Thyroid gland (tissue), 4 donors: ENCODE results near the gene TIGD4. TPM values are rescaled to one million over a fixed set of nuclear protein-coding genes. Genes with fewer than 3 reads are reported as not detected.

Experiments used
- DNase-seq, 2 donors: peaks; one replicate each; pipeline ENCODE4 v3.0.0-alpha.2; 2019
- H3K27ac ChIP-seq, 3 donors: fragments of 200-600 bp; sonication (generic); 1 replicate in 2 of 3; 2 replicates in 1 of 3; pipeline ENCODE4 v1.5.1; 2016 to 2019; ENCODE audit warnings: mild to moderate bottlenecking in 1 of 3, moderate library complexity in 1 of 3
- H3K27me3 ChIP-seq: fragments of 200-600 bp; sonication (generic); one replicate; pipeline ENCODE4 v1.5.1; 2019
- H3K36me3 ChIP-seq, 2 donors: fragments of 200-600 bp; sonication (generic); one replicate each; pipeline ENCODE4 v1.5.1; 2016 to 2019
- H3K4me1 ChIP-seq, 2 donors: fragments of 200-600 bp; sonication (generic); one replicate each; pipeline ENCODE4 v1.5.1; 2017 to 2019
- H3K4me3 ChIP-seq, 3 donors: fragments of 200-600 bp; sonication (generic); replicated peaks in 1 of 3; 1 replicate in 2 of 3; 2 replicates in 1 of 3; pipeline ENCODE4 v1.5.1; 2016; ENCODE audit warnings: mild to moderate bottlenecking in 1 of 3
- H3K9me3 ChIP-seq: fragments of 200-600 bp; sonication (generic); one replicate; pipeline ENCODE4 v1.5.1; 2017
- POLR2A ChIP-seq, 2 donors: fragments of 450-650 bp; IDR thresholded peaks; one replicate each; pipeline ENCODE4 v1.6.1; 2017; ENCODE audit warnings: antibody characterized with exemption in 2 of 2, mild to moderate bottlenecking in 2 of 2, moderate library complexity in 1 of 2
- WGBS, 2 donors: methylation state at CpG; one replicate each; pipeline ENCODE4 v1.1.5; 2017; 5-methylcytosine and 5-hydroxymethylcytosine counted together
- intact Hi-C: fragments of 100-400 bp; cut with DNase I; formaldehyde crosslinking; loops from one replicate; pipeline ENCODE4 v1.15.1; 2023
- total RNA-seq, 4 donors: library from RNA; depleted of rRNA; stranded (reverse); fragments of >200 nt; gene quantifications; one replicate each; pipeline ENCODE4 v1.2.3, GENCODE V29; 2016
- TF ChIP-seq, protein P1 (sequence below), 6 experiments: fragments of 200-600 bp in 3 of 6; fragments of 450-650 bp in 3 of 6; sonication (generic) in 3 of 6; IDR thresholded peaks; one replicate each; pipeline ENCODE4 v1.5.1; 2016 to 2019; ENCODE audit warnings: antibody characterized with exemption in 6 of 6, mild to moderate bottlenecking in 2 of 6, inconsistent platforms in 1 of 6, moderate library complexity in 1 of 6

The TIGD4 gene
- total RNA-seq, 4 donors from 2014 or later: 0.67 to 2.4 (median 1.8) TPM

DNA sequence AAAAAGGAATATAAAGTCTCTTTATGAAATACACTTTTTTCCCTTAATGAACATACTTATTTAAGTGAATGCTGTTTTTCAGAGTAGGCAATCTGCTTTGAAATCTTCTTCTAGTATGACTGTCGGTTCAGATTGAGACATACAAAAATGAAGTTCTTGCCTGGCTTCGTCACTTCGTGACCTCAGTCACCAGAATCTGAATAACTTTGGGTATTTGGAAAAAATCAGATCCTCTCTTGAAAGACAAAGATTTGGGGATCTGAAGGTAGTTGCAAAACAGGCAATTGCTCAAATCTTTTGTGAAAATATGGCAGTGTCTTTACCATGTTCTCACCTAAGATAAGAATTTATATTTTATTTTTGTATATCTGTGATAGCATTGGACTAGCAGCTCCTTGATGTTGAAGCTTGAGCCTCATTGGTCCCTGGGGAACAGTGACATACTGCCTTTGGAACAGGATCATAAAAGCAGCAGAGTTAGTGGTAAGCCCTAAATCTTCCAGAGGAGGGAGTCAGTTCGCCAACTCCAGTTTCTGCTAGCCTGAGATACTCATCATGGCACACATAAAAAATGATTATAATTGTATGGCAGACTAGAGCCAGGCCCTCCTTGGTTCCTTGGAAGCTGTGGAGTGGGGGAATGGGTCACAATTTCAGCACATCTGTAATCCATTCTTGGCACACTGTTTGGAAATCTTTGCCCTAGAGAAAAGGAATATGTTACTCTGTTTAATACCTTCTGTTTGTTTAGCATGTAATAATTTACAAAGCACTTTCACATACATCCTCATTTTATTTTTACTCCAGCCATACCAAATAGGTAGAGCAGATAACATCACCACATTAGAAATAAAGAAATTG is 5.2 kb upstream of the TIGD4 start:
- intact Hi-C loops: no loop called here
- TF ChIP-seq, protein P1, sequence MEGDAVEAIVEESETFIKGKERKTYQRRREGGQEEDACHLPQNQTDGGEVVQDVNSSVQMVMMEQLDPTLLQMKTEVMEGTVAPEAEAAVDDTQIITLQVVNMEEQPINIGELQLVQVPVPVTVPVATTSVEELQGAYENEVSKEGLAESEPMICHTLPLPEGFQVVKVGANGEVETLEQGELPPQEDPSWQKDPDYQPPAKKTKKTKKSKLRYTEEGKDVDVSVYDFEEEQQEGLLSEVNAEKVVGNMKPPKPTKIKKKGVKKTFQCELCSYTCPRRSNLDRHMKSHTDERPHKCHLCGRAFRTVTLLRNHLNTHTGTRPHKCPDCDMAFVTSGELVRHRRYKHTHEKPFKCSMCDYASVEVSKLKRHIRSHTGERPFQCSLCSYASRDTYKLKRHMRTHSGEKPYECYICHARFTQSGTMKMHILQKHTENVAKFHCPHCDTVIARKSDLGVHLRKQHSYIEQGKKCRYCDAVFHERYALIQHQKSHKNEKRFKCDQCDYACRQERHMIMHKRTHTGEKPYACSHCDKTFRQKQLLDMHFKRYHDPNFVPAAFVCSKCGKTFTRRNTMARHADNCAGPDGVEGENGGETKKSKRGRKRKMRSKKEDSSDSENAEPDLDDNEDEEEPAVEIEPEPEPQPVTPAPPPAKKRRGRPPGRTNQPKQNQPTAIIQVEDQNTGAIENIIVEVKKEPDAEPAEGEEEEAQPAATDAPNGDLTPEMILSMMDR (IDR thresholded peaks at IDR 0.05): no peak
- TF ChIP-seq POLR2A (IDR thresholded peaks at IDR 0.05): no peak
- peaks cover 3 to 8% of the 10 kb centered on the region in 2 donors for H3K4me1 ChIP-seq
- 88 to 95% methylated on average over 4 of the region's 4 CpGs for WGBS, 2 donors
- DNase-seq: no peak
- no peaks in the 10 kb centered on the region for H3K36me3 ChIP-seq
- H3K4me3 ChIP-seq: no peak overlapping the region
- H3K9me3 ChIP-seq: no peaks in the 10 kb centered on the region
- H3K27ac ChIP-seq: no peak overlapping the region
- no peaks in the 10 kb centered on the region for H3K27me3 ChIP-seq

DNA sequence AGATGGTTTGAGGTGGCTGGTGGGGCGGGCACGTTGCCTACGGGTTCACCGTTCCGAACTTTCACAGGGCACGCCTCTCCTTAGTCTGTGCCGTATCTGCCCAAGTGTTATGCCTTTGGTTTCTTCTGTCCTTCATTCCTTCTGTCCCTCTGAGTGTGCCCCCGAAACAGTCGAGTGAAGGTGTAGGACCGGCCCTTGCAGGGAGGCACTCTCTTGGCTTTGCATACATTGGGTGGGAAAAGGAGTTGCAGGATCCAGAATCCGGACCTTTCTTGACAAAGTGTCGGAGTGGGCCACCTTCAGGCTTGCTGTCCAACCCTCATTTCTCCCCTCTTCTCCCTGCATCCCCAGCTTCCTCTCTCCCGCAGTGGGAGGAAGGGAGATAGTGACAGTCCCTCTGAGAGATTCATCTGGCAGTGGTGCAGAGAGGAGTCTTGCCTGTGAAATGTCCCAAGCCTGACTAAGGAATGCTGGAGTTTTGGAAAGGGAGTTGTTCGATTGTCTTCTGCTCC is 793 bp upstream of the TIGD4 start:
- H3K9me3 ChIP-seq: no peaks in the 10 kb centered on the region
- H3K4me3 ChIP-seq: peak overlapping the region; percentile 16 to 82 (median 54)
- H3K36me3 ChIP-seq: no peaks in the 10 kb centered on the region
- DNase-seq: peak in 1 of 2 donors; percentile 3
- TF ChIP-seq, protein P1 (IDR thresholded peaks at IDR 0.05): no peak
- TF ChIP-seq POLR2A (IDR thresholded peaks at IDR 0.05): no peak
- 1 to 2% methylated on average over 14 of the region's 14 CpGs for WGBS, 2 donors
- peaks cover 3 to 12% of the 10 kb centered on the region in 2 donors for H3K4me1 ChIP-seq
- intact Hi-C loops: no loop called here
- H3K27me3 ChIP-seq: no peaks in the 10 kb centered on the region
- peak overlapping the region; percentile 70 to 87 (median 86) for H3K27ac ChIP-seq

DNA sequence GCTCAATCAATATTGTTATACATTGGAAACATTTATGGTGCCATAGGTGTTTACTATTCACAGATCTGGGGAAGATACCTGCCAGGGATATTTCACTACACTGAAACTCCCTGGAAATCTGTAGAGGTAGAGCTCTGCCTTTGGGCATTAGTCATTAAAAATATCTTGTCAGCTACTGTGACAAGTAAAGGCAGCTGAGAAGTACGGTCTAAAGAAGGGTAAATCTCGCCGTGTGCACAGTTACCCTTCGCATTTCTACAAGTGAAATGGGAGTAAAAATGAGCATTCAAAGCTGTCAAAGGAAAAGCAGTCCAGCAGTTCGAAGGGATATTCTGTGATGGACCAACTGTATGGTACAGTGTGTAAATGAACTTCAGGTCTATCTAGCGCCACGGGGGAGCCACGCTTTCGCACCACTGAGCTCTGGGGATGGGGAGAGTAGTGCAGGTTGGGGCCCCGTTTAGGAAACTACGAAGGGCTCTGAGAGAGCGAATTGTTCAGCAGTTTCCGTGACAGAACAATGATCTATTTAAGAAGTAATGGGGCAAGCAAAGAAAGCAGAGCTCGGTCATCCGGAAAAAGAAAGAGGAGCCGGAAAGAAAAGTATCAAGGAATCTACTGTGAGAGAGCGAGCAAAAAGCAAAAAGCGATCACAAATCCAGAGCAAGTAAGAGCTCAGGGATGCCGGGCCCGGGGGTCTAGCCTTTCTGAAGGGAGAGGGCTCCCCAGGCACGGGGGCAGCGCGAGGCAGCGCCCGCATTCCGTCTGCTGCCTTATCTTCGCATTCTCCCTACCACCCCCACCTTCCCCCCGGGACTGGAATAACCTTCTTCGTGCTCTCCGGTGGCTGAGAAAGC is 646 bp downstream of the TIGD4 start:
- no peaks in the 10 kb centered on the region for H3K27me3 ChIP-seq
- peak; percentile 5 to 24 for DNase-seq
- H3K9me3 ChIP-seq: no peaks in the 10 kb centered on the region
- H3K36me3 ChIP-seq: no peaks in the 10 kb centered on the region
- TF ChIP-seq, protein P1 (IDR thresholded peaks at IDR 0.05): no peak
- no peak for TF ChIP-seq POLR2A (IDR thresholded peaks at IDR 0.05)
- WGBS, 2 donors: 3% methylated on average over 30 of the region's 30 CpGs
- peak overlapping the region; percentile 21 to 92 (median 54) for H3K4me3 ChIP-seq
- intact Hi-C loops: no loop called here
- peak overlapping the region; percentile 79 to 87 (median 86) for H3K27ac ChIP-seq
- peaks cover 3 to 12% of the 10 kb centered on the region in 2 donors for H3K4me1 ChIP-seq

GRCh38 chr4:152777488-152777887 is 2.0 kb downstream of the TIGD4 start:
- H3K4me1 ChIP-seq: peaks cover 3 to 12% of the 10 kb centered on the region in 2 donors
- H3K9me3 ChIP-seq: no peaks in the 10 kb centered on the region
- no peak for DNase-seq
- 91 to 94% methylated on average over 1 of the region's 1 CpG for WGBS, 2 donors
- H3K27me3 ChIP-seq: no peaks in the 10 kb centered on the region
- intact Hi-C loops: no loop called here
- no peak for TF ChIP-seq POLR2A (IDR thresholded peaks at IDR 0.05)
- H3K4me3 ChIP-seq: no peak overlapping the region
- no peak overlapping the region for H3K27ac ChIP-seq
- H3K36me3 ChIP-seq: no peaks in the 10 kb centered on the region

GRCh38 chr4:152776352-152776751 is 3.2 kb downstream of the TIGD4 start:
- no peaks in the 10 kb centered on the region for H3K36me3 ChIP-seq
- no peaks in the 10 kb centered on the region for H3K9me3 ChIP-seq
- no peak overlapping the region for H3K4me3 ChIP-seq
- DNase-seq: no peak
- H3K27me3 ChIP-seq: no peaks in the 10 kb centered on the region
- no peak overlapping the region for H3K27ac ChIP-seq
- intact Hi-C loops: no loop called here
- H3K4me1 ChIP-seq: peaks cover 3 to 11% of the 10 kb centered on the region in 2 donors
- no peak for TF ChIP-seq POLR2A (IDR thresholded peaks at IDR 0.05)
- TF ChIP-seq, protein P1 (IDR thresholded peaks at IDR 0.05): no peak
